GM23338 (cell line): ENCODE results near the gene ZAP70. TPM values are rescaled to one million over a fixed set of nuclear protein-coding genes. Genes with fewer than 3 reads are reported as not detected.
A peak's percentile ranks its signal among the peaks of the same experiment; 100 is the strongest.

Experiments
- ATAC-seq: fragments of 200-7000 bp; cut with Tn5 transposase; 3 replicates; pipeline ENCODE4 v1.9.1; 2020
- DNase-seq: peaks from one replicate; pipeline ENCODE4 v3.0.0-alpha.2; 2015; ENCODE audit warnings: low spot score
- H2AFZ ChIP-seq: fragments of 200-600 bp; sonication (generic); 2 replicates; pipeline ENCODE4 v1.8.0; 2016; ENCODE audit warnings: antibody characterized with exemption, mild to moderate bottlenecking, moderate library complexity
- H3F3A ChIP-seq: fragments of 200-600 bp; sonication (generic); replicated peaks from 2 replicates; pipeline ENCODE4 v1.8.0; 2017; ENCODE audit warnings: antibody characterized with exemption, mixed run types, low read depth
- H3K27ac ChIP-seq: fragments of 200-600 bp; sonication (generic); 2 replicates; pipeline ENCODE4 v1.6.1; 2016; ENCODE audit warnings: low read depth
- H3K27me3 ChIP-seq: fragments of 200-600 bp; sonication (generic); 2 replicates; pipeline ENCODE4 v1.8.0; 2016; ENCODE audit warnings: mild to moderate bottlenecking, mixed run types, moderate library complexity; ENCODE audit not compliant: insufficient read depth
- H3K36me3 ChIP-seq: fragments of 200-600 bp; sonication (generic); 2 replicates; pipeline ENCODE4 v1.8.0; 2016; ENCODE audit warnings: mild to moderate bottlenecking; ENCODE audit not compliant: insufficient read depth
- H3K4me1 ChIP-seq: fragments of 200-600 bp; sonication (generic); 2 replicates; pipeline ENCODE4 v1.8.0; 2016; ENCODE audit warnings: mild to moderate bottlenecking, moderate library complexity; ENCODE audit not compliant: insufficient read depth
- H3K4me2 ChIP-seq: fragments of 200-600 bp; sonication (generic); 2 replicates; pipeline ENCODE4 v1.7.1; 2017; ENCODE audit warnings: mixed run types
- H3K4me3 ChIP-seq: fragments of 200-600 bp; sonication (generic); 2 replicates; pipeline ENCODE4 v1.6.1; 2016; ENCODE audit warnings: mixed run types
- H3K79me2 ChIP-seq: fragments of 200-600 bp; sonication (generic); replicated peaks from 2 replicates; pipeline ENCODE4 v1.8.0; 2017; ENCODE audit warnings: mild to moderate bottlenecking; ENCODE audit not compliant: insufficient read depth
- H3K9me2 ChIP-seq: fragments of 200-600 bp; sonication (generic); 2 replicates; pipeline ENCODE4 v1.8.0; 2017; ENCODE audit not compliant: insufficient read depth
- H4K20me1 ChIP-seq: fragments of 200-600 bp; sonication (generic); replicated peaks from 2 replicates; pipeline ENCODE4 v1.8.0; 2017; ENCODE audit warnings: mild to moderate bottlenecking; ENCODE audit not compliant: insufficient read depth
- H3K27ac Mint-ChIP-seq: 2 replicates; pipeline ENCODE4 v1.8.0; 2020; ENCODE audit warnings: inconsistent platforms, mild to moderate bottlenecking, moderate library complexity, mixed read lengths
- H3K27me3 Mint-ChIP-seq: 3 replicates; pipeline ENCODE4 v1.8.0; 2022; ENCODE audit warnings: low read depth, mild to moderate bottlenecking, moderate library complexity, mixed read lengths, inconsistent platforms; ENCODE audit not compliant: insufficient read depth, poor library complexity
- H3K36me3 Mint-ChIP-seq: 3 replicates; pipeline ENCODE4 v1.8.0; 2021; ENCODE audit warnings: low read depth, mild to moderate bottlenecking, inconsistent platforms, moderate library complexity, mixed read lengths
- H3K4me1 Mint-ChIP-seq: 3 replicates; pipeline ENCODE4 v1.8.0; 2020; ENCODE audit warnings: mild to moderate bottlenecking, inconsistent platforms, mixed read lengths
- H3K4me3 Mint-ChIP-seq: 3 replicates; pipeline ENCODE4 v1.8.0; 2021; ENCODE audit warnings: moderate library complexity, mild to moderate bottlenecking, inconsistent platforms, mixed read lengths
- H3K9me3 Mint-ChIP-seq: 3 replicates; pipeline ENCODE4 v1.8.0; 2020; ENCODE audit warnings: moderate library complexity, mild to moderate bottlenecking, inconsistent platforms, mixed read lengths
- CREB1 ChIP-seq: fragments of 250-450 bp; sonication (Bioruptor Pico); IDR thresholded peaks from 2 replicates; pipeline ENCODE4 v1.5.0; 2020; ENCODE audit warnings: low read depth, mild to moderate bottlenecking, moderate library complexity
- CTCF ChIP-seq, 2 experiments: fragments of 200-600 bp in 1 of 2; sonication (generic) in 1 of 2; conservative IDR thresholded peaks; 2 replicates each; pipeline versions ENCODE4 v1.5.1 to v1.6.1; 2016 to 2017; ENCODE audit warnings: antibody characterized with exemption in 2 of 2, low read depth in 2 of 2, mild to moderate bottlenecking in 2 of 2, moderate library complexity in 1 of 2
- ETS1 ChIP-seq: IDR thresholded peaks from 2 replicates; pipeline ENCODE4 v1.6.1; 2016; ENCODE audit warnings: antibody characterized with exemption
- EZH2phosphoT487 ChIP-seq: fragments of 200-600 bp; sonication (generic); IDR thresholded peaks from one replicate; pipeline ENCODE4 v1.8.1; 2018; ENCODE audit warnings: antibody characterized with exemption; ENCODE audit not compliant: unreplicated experiment
- JUNB ChIP-seq: IDR thresholded peaks from one replicate; pipeline ENCODE4 v1.6.1; 2016; ENCODE audit warnings: antibody characterized with exemption; ENCODE audit not compliant: unreplicated experiment
- NANOG ChIP-seq: IDR thresholded peaks from 2 replicates; pipeline ENCODE4 v1.6.1; 2016; ENCODE audit warnings: antibody characterized with exemption, borderline replicate concordance
- POLR2AphosphoS5 ChIP-seq: IDR thresholded peaks from 2 replicates; pipeline ENCODE4 v1.6.1; 2016; ENCODE audit warnings: antibody characterized with exemption, low read depth
- STAT1 ChIP-seq: IDR thresholded peaks from one replicate; pipeline ENCODE4 v1.6.1; 2016; ENCODE audit warnings: antibody characterized with exemption; ENCODE audit not compliant: unreplicated experiment
- ZNF331 ChIP-seq: fragments of 250-450 bp; sonication (Bioruptor Pico); IDR thresholded peaks from 2 replicates; pipeline ENCODE4 v1.5.0; 2020; ENCODE audit warnings: low read depth, mild to moderate bottlenecking, moderate library complexity
- polyA plus RNA-seq: library from polyadenylated mRNA; unstranded; fragments of >200 nt; fragmentation: Nextera tagmentation; extraction: Ambion mirVana; gene quantifications from 2 replicates; pipeline ENCODE4 v1.2.1, GENCODE V29; 2016
- total RNA-seq: library from RNA; depleted of rRNA; stranded (reverse); fragments of >200 nt; shearing (Covaris generic); gene quantifications from 2 replicates; pipeline ENCODE4 v1.2.3, GENCODE V29; 2014

The ZAP70 gene
- total and polyA plus RNA-seq, 2 experiments from 2014 or later: 0.42 TPM; not detected in 1

GRCh38 chr2:97697252-97698235 lies 15.8 kb upstream of the ZAP70 start:
- no peaks in the 10 kb centered on the region for H4K20me1 ChIP-seq
- no peak overlapping the region for H2AFZ ChIP-seq
- no peak overlapping the region for H3K4me3 ChIP-seq
- Mint-ChIP-seq H3K9me3 (no peaks in the 10 kb centered on the region), H3K36me3 (no peaks in the 10 kb centered on the region), H3K4me1 (peaks cover 8% of the 10 kb centered on the region), H3K27me3 (peaks cover 9% of the 10 kb centered on the region), H3K27ac (no peak overlapping the region), H3K4me3 (no peak overlapping the region)
- no peaks in the 10 kb centered on the region for H3K27me3 ChIP-seq
- H3K4me2 ChIP-seq: no peak overlapping the region
- 0 out of 2 replicates have a peak, but pooled peaks cover 3% of the 10 kb centered on the region for H3K4me1 ChIP-seq
- H3K9me2 ChIP-seq: no peaks in the 10 kb centered on the region
- no peaks in the 10 kb centered on the region for H3F3A ChIP-seq
- TF ChIP-seq EZH2phosphoT487 (no peak), CTCF (conservative IDR thresholded peaks at IDR 0.05; ENCODE audit: low read depth in 2 of 2) (peak; percentile 97)
- no peaks in the 10 kb centered on the region for H3K79me2 ChIP-seq
- ATAC-seq: peak; percentile 87
- no peak overlapping the region for H3K27ac ChIP-seq
- no peaks in the 10 kb centered on the region for H3K36me3 ChIP-seq
- DNase-seq: peak; percentile 91

GRCh38 chr2:97698530-97698929 lies 14.8 kb upstream of the ZAP70 start:
- no peaks in the 10 kb centered on the region for H3K36me3 ChIP-seq
- Mint-ChIP-seq H3K36me3 (no peaks in the 10 kb centered on the region), H3K9me3 (no peaks in the 10 kb centered on the region), H3K4me1 (peaks cover 12% of the 10 kb centered on the region), H3K27ac (no peak overlapping the region), H3K27me3 (peaks cover 9% of the 10 kb centered on the region), H3K4me3 (no peak overlapping the region)
- no peaks in the 10 kb centered on the region for H3K79me2 ChIP-seq
- H2AFZ ChIP-seq: no peak overlapping the region
- H3K4me3 ChIP-seq: no peak overlapping the region
- no peak overlapping the region for H3K4me2 ChIP-seq
- TF ChIP-seq EZH2phosphoT487: no peak
- TF ChIP-seq NANOG: no peak
- TF ChIP-seq CREB1 (CRISPR knock-in tag): no peak
- no peak for TF ChIP-seq POLR2AphosphoS5
- no peak for TF ChIP-seq CTCF (conservative IDR thresholded peaks at IDR 0.05; ENCODE audit: low read depth in 2 of 2)
- TF ChIP-seq ETS1: no peak
- TF ChIP-seq JUNB: no peak
- TF ChIP-seq STAT1: no peak
- no peak for TF ChIP-seq ZNF331
- H3K27ac ChIP-seq: no peak overlapping the region
- no peaks in the 10 kb centered on the region for H4K20me1 ChIP-seq
- no peak for DNase-seq
- 0 out of 2 replicates have a peak, but pooled peaks cover 3% of the 10 kb centered on the region for H3K4me1 ChIP-seq
- H3K27me3 ChIP-seq: no peaks in the 10 kb centered on the region
- ATAC-seq: no peak
- no peaks in the 10 kb centered on the region for H3K9me2 ChIP-seq
- no peaks in the 10 kb centered on the region for H3F3A ChIP-seq
